Loucy (cell line): ENCODE measurements around the gene NCF2.

ENCODE experiments used
- CTCF ChIP-seq: fragments of 200-600 bp; sonication (generic); conservative IDR thresholded peaks from 2 replicates; pipeline ENCODE4 v1.5.1; 2014; ENCODE audit warnings: mild to moderate bottlenecking, antibody characterized with exemption, low read length
- EZH2phosphoT487 ChIP-seq: fragments of 200-600 bp; IDR thresholded peaks from 2 replicates; pipeline ENCODE4 v1.6.1; 2018; ENCODE audit warnings: antibody characterized with exemption, mild to moderate bottlenecking, moderate library complexity, borderline replicate concordance

GRCh38 chr1:183580281-183580682 is 10.0 kb downstream of the NCF2 start:
- TF ChIP-seq CTCF (peak; percentile 56), EZH2phosphoT487 (no peak)
